NCI-H460 (cell line): ENCODE measurements around the gene PLCG2. TPM values are rescaled to one million over a fixed set of nuclear protein-coding genes. Genes with fewer than 3 reads are reported as not detected.
A peak's percentile ranks its signal among the peaks of the same experiment; 100 is the strongest.
"Not testable (repeated sequence)": the region's sequence is repeated elsewhere in the genome, so short reads cannot be mapped to it uniquely, and the experiment has no call there.

Source experiments
- DNase-seq: peaks from one replicate; pipeline ENCODE4 v3.0.0-alpha.2; 2016; ENCODE audit warnings: low read depth; ENCODE audit errors: extremely low read depth
- total RNA-seq: library from RNA; depleted of rRNA; stranded (reverse); fragments of >200 nt; shearing (Covaris generic); gene quantifications from 2 replicates; pipeline ENCODE4 v1.2.3, GENCODE V29; 2014

Gene PLCG2
- total RNA-seq, 1 experiment from 2014 or later: 2.8 TPM

DNA sequence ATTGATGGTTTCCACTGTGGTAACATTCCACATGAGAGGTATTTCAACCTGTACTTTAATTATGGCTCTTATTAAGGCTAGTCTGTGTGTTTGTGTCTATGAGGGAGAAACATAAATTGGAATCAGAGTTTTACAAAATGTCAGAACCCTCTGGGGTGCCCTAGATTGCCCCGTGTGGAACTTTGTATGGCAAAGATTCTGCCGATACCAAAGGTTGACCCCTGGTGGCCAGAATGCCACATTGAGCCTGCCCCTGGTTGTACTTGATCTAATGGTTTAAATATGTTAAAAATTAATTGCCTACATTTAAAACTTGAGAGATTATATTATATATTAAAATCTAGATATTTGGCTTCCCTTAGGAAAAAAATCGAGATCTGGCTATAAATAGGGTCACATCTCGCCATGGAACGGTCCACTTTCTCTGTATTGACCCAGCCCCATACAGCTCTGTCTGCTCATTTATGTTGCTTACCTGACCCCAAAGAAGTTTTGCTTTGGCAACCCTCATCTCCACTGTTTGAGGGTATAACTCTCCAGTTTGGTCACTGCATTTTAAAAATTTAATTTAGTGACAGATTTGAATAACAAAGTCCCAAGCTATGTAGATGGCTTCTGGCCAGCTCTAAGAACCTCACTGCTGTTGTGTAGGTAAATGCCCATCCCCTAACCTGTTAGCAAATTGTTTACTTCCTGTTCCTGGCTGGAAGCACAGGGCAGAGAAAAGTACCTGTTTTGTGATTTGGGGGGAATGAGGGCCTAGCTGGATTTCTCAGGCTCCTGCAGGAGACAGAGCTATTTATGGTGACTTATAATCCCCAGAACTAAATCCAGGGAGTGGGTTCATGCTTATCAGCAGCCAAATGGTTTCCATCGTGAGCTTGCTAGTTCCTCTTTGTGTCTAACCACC, 95.0 kb downstream of the PLCG2 start:
- peak; percentile 25 for DNase-seq

DNA sequence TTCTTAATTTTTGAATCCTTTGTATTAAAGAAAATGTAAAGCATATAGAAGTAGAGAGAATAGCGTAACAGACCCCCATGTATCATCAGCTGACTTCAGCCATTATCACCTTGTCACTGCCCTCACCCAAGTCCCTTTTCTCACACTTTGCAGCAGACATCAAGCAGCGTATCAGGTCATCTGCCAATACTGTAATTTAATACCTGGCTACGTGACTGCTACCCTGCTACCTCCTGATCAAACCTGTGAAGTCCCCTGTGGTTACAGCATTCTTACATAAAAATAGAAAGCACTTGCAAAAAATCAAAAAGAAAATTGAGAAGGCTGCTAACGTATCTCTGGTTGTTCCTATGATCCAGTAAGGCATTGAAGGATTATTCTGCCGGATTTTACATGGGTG, 96.4 kb downstream of the PLCG2 start:
- DNase-seq: no peak

DNA sequence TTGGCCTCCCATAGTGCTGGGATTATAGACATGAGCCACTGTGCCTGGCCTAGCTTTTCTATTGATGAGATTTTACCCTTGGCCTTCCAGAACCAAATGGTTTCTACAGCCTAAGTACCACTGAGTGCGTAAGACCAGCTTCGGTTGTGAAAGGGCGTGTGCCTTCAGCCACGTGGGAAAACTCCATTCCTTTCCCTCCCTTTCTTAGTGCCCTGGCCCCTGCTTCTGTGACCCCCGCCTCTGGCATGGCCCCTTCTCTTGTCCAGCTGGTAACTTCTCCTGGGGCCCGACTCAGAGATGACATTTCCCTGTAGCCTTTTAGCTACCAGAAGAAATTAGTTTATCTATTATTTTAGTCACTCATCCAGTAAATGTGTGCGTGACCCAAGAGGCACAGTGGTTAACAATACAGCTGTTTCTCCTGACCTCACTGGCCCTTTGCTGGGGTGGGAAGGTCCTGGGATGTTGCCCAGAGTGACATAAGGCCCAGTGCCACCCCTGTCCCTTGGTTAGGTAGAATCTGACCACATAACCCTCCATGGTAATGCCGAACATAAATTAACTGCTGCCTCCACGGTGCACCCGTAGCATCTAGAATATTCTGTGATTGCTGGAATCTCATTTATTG, 97.3 kb downstream of the PLCG2 start:
- DNase-seq: no peak

DNA sequence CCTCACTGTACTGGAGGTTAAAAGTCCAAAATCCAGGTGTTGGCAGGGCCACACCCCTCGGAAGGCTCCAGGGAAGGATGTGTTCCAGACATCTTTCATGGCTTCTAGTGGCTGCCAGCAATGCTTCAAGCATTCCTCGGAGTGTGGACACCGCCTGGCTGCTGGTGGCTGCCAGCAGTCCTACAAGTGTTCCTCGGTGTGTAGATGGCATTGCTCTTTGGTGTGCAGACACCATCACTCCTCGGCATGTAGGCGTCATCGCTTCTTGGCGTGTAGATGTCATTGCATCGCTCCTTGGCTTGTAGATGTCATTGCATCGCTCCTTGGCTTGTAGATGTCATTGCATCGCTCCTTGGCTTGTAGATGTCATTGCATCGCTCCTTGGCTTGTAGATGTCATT, 98.4 kb downstream of the PLCG2 start:
- not testable (repeated sequence) for DNase-seq

DNA sequence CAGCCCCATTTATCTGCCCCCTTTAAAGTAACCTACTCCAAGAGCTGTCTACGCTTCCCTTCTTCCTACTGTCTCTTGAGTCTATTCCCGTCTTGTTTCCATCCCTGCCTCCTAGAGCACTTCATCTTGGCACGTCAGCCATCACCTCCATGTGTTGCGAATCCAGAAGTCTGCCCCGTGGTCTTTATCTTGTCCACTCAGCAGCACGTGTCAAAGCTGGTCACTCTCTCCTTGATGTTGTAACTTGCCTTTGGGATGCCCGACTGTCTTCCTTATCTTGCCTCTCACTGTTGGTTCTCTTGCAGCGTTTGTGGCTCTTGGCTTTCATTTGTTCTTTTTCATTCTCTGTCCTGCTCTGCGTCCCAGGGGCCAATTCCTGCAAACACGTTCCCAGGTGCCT, 99.4 kb downstream of the PLCG2 start:
- DNase-seq: no peak

DNA sequence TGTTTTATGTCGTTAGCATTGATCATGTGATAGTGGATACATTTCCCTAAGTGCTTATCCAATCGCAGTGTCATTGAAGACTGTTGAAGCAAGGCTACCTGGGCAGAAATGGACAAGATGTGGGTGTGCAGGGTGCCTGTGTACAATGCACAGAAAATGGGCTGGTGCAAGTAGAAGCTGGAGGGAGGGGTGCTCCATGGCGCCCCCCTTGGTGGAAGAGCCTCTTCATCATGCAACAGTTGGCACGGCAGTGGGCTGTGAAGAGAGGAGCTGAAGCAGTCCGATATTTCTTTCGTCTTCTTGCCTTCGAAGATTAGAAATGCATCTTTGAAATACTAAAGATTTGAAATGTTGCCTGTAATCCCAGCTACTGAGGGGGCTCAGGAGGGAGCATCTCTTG, 100.5 kb downstream of the PLCG2 start:
- DNase-seq: no peak

DNA sequence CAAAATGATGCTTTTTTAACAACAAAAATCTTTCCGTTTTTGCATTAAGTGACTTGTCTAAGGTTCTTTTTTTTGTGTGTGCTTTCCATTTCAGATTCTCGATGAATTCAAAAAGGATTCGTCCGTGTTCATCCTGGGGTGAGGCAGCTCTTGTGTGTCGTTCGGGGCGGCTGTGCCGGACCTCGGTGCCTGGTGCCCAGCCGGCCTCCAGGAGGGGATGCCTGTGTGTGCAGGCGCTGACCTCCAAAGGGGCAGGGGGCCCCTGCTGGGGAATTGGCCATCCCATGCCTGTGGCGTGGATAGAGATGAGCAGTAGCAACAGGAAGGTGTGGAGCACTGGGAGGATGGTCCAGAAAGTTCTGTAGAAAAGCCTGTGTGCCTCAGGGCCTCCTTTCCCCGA, 101.7 kb downstream of the PLCG2 start:
- DNase-seq: no peak

DNA sequence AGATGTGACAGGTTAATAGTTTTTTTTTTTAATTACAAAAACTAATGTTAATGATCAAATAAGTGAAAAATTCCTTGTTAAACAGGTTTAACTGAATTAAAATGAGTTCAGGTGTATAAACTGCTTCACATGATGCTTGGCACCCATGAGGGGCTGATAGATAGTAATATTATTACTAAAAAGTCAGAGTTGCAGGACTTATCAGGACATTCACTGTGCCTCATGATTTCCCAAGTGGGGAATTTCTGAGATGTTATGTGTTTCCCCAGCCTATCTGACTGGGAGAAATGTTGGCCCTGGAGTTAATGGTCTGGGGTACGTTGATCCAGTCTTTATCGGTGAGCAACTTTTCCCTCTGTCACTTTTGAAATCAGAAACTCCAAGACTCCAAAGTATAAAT, 102.1 kb downstream of the PLCG2 start:
- no peak for DNase-seq

DNA sequence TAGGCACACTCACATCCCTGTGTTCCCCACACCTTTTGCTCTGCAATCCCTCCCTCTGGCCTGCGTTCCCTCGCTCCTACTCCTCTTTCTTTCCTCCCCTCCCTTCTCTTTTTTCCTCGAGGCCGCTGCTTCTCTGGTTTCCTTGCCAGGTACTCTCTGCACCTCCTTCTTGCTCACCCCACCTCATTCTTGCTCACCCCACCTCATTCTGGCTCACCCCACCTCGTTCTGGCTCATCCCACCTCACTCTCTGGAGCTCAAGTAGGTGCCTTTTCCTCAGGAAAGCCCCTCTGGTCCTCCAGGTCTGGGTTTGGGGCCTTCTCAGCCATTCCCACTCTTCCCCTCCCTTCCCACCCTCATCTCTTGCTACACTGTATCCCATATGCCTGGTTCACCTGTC, 103.5 kb downstream of the PLCG2 start:
- DNase-seq: no peak

DNA sequence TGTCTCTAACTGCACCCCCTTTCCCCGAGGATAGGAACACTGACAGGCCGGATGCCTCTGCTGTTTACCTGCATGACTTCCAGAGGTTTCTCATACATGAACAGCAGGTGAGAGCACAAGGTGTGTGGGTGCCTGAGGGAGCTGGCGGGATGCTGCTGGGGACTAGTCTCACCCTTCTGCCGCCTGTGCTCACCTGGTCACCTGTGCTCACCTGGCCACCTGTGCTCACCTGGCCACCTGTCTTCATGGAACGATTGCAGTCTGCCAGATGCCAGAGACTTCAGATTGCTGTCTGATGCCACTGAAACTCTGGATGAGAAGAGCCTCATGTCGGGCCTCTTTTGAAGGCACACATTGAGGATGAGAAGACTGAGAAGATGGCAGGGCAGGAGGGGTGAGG, 104.1 kb downstream of the PLCG2 start:
- no peak for DNase-seq

DNA sequence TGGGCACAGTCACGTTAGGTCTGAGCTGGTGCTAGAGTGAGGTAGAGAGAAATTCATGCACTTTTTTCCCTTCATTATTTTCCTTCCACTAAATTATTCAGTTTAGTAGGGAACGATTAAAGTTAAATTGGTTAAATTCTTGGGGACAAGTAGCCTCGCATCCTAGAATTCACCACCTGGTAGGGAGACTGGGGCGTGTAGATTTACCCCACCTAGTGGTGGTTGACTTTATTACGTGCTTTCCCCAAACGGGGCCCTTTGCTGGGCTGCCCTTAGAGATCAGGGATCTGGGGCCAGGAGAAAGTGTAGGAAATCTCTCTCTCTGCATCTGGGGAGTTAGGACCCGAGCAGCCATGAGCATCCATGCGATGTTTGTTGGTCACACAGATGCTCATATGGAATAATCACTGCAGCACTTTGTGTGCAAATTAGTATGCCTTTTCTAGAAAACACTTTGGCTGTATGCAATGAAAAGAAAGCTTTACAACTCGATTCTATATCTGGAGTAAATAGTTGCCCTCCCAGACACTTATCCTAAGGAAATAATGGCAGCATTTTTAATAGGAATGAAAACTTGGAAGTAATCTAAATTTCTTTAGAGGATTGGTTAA, 107.0 kb downstream of the PLCG2 start:
- peak; percentile 26 for DNase-seq

DNA sequence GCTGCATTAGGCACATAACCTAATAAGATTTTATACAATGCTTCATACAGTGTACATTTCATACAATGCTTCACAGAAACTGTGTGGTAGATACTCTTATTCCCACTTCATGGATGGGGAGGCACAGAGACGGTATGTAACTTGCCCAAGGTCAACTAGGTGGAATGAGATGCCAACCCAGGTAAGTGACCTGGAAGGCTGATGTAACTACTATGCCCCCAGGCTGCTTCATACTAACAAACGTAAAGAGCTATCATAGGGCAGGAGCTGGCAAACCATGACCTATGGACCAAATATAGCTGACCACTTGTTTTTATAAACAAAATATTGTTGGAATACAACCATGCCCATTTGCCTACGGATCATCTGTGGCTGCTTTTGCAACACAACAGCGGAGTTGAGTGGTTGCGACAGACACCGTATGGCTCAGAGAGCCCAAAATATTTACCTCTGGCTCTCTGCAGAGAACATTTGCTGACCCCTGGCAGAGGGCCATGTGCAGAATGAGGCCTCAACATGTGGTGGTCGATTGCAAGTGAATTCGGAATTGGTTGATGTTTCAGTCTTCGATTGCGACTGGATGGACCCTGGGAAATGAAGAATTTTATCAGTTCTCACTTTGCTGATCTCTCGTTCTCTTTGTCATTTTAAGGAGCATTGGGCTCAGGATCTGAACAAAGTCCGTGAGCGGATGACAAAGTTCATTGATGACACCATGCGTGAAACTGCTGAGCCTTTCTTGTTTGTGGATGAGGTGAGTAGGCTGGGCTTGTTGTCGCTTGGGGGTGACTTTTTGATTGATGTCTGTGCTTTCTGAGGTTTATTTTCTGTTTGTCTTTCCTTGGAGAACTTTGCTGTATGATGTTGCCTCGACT, 109.7 kb downstream of the PLCG2 start:
- no peak for DNase-seq

DNA sequence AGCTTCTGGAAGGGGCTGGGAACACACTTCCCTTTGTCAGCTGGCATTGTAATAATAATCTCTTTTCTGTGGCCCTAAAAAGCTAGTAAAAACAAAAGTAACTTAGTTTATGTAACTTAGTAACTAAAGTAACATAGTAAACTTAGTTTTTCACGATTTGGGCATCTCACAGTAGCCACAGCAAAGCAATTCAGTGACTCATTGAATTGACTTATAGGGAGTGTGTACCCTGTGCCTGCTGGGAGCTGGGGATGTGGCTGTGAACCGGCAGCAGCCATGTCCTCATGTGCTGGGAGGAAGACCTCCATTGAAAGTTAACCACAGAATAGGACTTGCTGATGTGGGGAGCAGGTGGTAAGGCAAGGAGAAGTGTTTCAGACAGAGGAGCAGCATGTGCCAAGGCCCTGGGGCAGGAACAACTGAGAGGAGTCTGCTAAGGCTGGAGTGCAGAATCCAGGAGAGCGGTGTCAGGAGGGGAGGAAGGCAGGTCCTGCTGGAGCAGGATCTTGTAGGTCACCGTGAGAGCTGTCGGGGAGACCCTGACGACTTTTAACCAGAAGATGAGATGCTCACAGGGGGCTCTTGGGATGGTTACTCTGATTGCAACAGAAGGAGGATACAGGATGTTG, 112.8 kb downstream of the PLCG2 start:
- DNase-seq: no peak

DNA sequence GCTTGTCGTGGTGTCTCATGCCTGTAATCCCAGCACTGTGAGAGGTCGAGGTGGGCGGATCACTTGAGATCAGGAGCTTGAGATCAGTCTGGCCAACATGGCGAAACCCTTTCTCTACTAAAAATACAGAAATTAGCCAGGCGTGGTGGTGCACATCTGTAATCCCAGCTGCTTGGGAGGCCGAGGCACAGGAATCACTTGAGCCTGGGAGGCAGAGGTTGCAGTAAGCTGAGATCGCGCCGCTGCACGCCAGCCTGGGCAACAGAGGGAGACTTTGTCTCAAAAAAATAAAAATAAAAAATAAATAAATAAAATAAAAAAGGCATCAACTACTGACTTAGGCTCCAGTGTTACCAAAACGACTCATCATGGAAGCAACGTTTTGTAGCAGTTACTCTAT, 115.5 kb downstream of the PLCG2 start:
- no peak for DNase-seq

DNA sequence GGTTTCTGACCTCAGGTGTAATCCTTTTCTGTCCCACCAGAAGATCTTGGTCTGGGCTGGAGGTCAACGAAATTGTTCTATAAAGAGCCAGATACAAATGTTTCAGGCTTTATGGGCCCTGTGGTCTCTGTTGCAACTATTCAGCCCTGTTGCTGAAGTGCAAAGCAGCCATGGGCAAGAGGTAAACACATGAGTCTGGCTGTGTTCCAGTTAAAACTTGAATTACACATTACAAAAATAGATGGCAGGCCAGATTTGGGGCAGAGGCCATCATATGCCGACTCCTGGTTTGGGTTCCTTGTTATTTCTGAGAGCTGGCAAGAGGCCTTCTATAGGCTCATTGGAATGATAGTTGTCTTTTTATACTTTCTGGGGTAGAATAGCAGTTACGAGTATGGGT, 117.8 kb downstream of the PLCG2 start:
- DNase-seq: no peak

DNA sequence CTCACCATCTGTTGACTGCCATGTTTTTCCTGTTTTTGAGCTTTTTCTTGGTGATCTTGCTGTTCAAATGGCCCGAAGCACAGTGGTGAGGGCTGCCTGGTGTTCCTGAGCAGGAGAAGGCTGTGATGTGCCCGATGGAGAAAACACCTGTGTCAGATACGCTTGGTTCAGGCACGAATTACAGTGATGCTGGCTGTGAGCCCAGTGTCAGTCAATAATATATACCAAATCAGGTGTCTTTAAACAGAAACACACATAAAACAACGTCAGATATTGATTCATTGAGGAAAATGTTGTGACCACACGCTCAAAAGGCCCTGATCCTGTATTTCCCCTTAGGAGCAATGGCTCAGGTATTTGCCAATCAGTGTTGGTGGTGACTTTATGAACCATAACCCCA, 120.5 kb downstream of the PLCG2 start:
- DNase-seq: no peak

DNA sequence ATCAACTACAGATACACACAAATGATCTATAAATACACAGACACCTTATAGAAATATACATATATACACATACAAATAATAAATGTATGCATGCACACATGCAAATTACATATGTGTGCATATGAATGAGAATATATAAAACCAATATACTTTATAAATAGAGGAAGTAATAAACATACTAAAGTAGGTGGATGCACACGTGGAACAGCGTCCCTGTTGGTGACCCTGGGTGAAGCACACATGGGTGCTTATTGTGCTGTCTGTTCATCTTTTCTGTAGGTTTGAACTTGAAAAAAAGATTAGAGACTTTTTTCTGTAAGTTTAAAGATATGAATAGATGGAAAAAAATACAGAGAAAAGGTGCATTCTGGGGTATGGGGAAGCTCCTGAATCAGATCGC, 120.9 kb downstream of the PLCG2 start:
- DNase-seq: no peak

DNA sequence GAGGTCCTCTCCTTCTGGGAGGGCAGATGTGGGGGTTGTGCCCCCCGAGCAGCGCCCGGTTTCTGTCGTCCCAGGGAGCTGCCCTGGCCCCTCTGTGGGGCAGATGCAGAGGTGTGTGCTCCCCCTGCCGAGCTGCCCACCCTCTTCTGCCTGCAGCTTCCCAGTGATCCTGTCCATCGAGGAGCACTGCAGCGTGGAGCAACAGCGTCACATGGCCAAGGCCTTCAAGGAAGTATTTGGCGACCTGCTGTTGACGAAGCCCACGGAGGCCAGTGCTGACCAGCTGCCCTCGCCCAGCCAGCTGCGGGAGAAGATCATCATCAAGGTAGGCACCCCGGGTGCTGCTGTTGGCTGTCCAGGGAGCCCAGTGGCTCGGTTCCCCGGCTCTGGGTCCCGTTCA, 121.4 kb downstream of the PLCG2 start:
- DNase-seq: no peak

DNA sequence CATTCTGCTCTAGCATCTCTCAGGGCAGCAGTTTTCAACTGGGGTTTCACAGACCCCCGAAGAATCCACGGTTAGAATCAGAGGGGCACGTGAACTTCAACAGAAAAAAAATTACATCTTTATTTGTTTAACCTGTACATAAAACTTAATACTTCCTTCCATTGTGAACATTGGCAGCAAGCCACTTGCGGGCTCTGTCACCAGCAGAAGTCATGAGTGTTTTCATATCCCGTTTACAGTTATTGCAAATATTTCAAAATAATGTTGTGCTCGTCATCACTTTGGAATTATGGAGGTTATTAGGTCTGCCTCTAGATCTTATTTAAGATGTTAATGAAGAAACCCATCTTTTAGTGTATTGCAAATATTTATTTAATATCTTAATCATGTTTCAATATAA, 122.4 kb downstream of the PLCG2 start:
- no peak for DNase-seq

DNA sequence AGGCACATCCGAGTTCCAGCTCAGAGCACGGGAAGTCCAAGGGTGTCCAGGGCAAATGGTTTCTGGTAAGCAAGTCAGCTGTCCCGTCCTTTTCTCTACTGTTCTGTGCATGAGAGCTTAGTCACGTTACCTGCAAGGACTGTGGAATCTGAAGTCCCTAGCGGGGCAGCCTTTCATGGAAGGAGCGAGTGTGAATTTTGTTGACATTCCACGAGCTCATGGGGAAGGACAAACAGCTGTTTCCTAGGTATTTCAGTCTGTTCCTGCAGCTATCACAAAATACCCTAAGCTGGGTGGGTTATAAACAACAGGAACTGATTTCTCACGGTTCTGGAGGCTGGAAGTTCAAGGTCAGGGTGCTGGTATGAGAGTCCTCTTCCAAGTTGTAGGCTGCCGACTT, 122.9 kb downstream of the PLCG2 start:
- DNase-seq: no peak
